Esophagus muscularis mucosa (tissue), 4 donors: ENCODE measurements around the gene CLDN16. TPM values are rescaled to one million over a fixed set of nuclear protein-coding genes. Genes with fewer than 3 reads are reported as not detected.
A peak's percentile ranks its signal among the peaks of the same experiment; 100 is the strongest.

Source experiments
- DNase-seq: peaks from one replicate; pipeline ENCODE4 v3.0.0-alpha.2; 2017; ENCODE audit errors: extremely low spot score
- H3K27ac ChIP-seq, 4 donors: fragments of 200-600 bp; sonication (generic); replicated peaks in 1 of 4; 1 replicate in 3 of 4; 2 replicates in 1 of 4; pipeline ENCODE4 v1.5.1; 2016 to 2019; ENCODE audit warnings: mild to moderate bottlenecking in 1 of 4
- H3K27me3 ChIP-seq, 4 donors: fragments of 200-600 bp; sonication (generic); one replicate each; pipeline versions ENCODE4 v1.5.1 to v1.6.0; 2016 to 2019
- H3K36me3 ChIP-seq, 4 donors: fragments of 200-600 bp; sonication (generic); one replicate each; pipeline ENCODE4 v1.5.1; 2016 to 2019
- H3K4me1 ChIP-seq, 4 donors: fragments of 200-600 bp; sonication (generic); one replicate each; pipeline ENCODE4 v1.5.1; 2016 to 2019
- H3K4me3 ChIP-seq, 4 donors: fragments of 200-600 bp; sonication (generic); 1 replicate in 2 of 4; 2 replicates in 2 of 4; pipeline ENCODE4 v1.5.1; 2016 to 2019; ENCODE audit warnings: mild to moderate bottlenecking in 4 of 4, moderate library complexity in 1 of 4
- H3K9me3 ChIP-seq, 4 donors: fragments of 200-600 bp; sonication (generic); 1 replicate in 3 of 4; 2 replicates in 1 of 4; pipeline ENCODE4 v1.5.1; 2016 to 2019
- CTCF ChIP-seq, 3 experiments: fragments of 200-600 bp in 2 of 3; fragments of 450-650 bp in 1 of 3; sonication (generic) in 2 of 3; IDR thresholded peaks; one replicate each; pipeline ENCODE4 v1.5.1; 2017 to 2019; ENCODE audit warnings: antibody characterized with exemption in 3 of 3, mild to moderate bottlenecking in 2 of 3, moderate library complexity in 1 of 3
- EP300 ChIP-seq: sonication (generic); formaldehyde crosslinking; IDR thresholded peaks from one replicate; pipeline ENCODE4 v1.6.1; 2017; ENCODE audit warnings: antibody characterized with exemption
- POLR2A ChIP-seq: fragments of 450-650 bp; IDR thresholded peaks from one replicate; pipeline ENCODE4 v1.6.1; 2017; ENCODE audit warnings: antibody characterized with exemption, moderate library complexity, mild to moderate bottlenecking, low read depth
- POLR2AphosphoS5 ChIP-seq, 2 donors: sonication (generic); formaldehyde crosslinking; IDR thresholded peaks; one replicate each; pipeline ENCODE4 v1.6.1; 2017; ENCODE audit warnings: antibody characterized with exemption in 2 of 2
- WGBS: methylation state at CpG from one replicate; pipeline ENCODE4 v1.1.5; 2018; 5-methylcytosine and 5-hydroxymethylcytosine counted together
- intact Hi-C: fragments of 100-400 bp; cut with DNase I; formaldehyde crosslinking; loops from one replicate; pipeline ENCODE4 v1.15.1; 2023
- total RNA-seq, 4 donors: library from RNA; depleted of rRNA; stranded (reverse); fragments of >200 nt; gene quantifications; one replicate each; pipeline versions ENCODE4 v1.1.0 to v1.2.1, GENCODE V29; 2016

CLDN16 gene
- not detected for total RNA-seq

- no peaks in the 10 kb centered on the region for H3K9me3 ChIP-seq
- peaks cover 0 to 4% (median 0%) of the 10 kb centered on the region in 4 donors for H3K27me3 ChIP-seq
- no peaks in the 10 kb centered on the region for H3K4me1 ChIP-seq
- H3K4me3 ChIP-seq, result no peak within 1 kb of the TSS
- 77% methylated on average over 12 of the region's 12 CpGs for WGBS
- DNase-seq, result no peak
- no peaks in the 10 kb centered on the region for H3K36me3 ChIP-seq
- intact Hi-C loops, result no loop called here
- TF ChIP-seq EP300, result no peak
- no peak for TF ChIP-seq POLR2A
- TF ChIP-seq POLR2AphosphoS5 (IDR thresholded peaks at IDR 0.05), result no peak
- no peak within 1 kb of the TSS for H3K27ac ChIP-seq
These were observed at the start of gene CLDN16 for GRCh38 chr3:190387578-190388213. TSS of gene CLDN16 (plus strand) at chr3:190388163. CDS start at chr3:190388330, 167 bp downstream.

GRCh38 chr3:190338717-190339116 lies 49.2 kb upstream of the CLDN16 start:
- TF ChIP-seq EP300, result no peak
- H3K27ac ChIP-seq, result no peak overlapping the region
- H3K27me3 ChIP-seq, result no peaks in the 10 kb centered on the region
- peaks cover 0 to 8% (median 0%) of the 10 kb centered on the region in 4 donors for H3K4me1 ChIP-seq
- no peaks in the 10 kb centered on the region for H3K9me3 ChIP-seq
- intact Hi-C loops, result no loop called here
- DNase-seq, result no peak
- H3K4me3 ChIP-seq, result no peak overlapping the region
- H3K36me3 ChIP-seq, result no peaks in the 10 kb centered on the region

GRCh38 chr3:190339130-190339529 lies 48.8 kb upstream of the CLDN16 start:
- no peaks in the 10 kb centered on the region for H3K9me3 ChIP-seq
- H3K4me3 ChIP-seq, result no peak overlapping the region
- intact Hi-C loops, result no loop called here
- no peak for DNase-seq
- H3K4me1 ChIP-seq, result peaks cover 0 to 8% (median 0%) of the 10 kb centered on the region in 4 donors
- no peaks in the 10 kb centered on the region for H3K36me3 ChIP-seq
- TF ChIP-seq CTCF (IDR thresholded peaks at IDR 0.05), result no peak
- no peak for TF ChIP-seq EP300
- TF ChIP-seq POLR2A, result no peak
- TF ChIP-seq POLR2AphosphoS5 (IDR thresholded peaks at IDR 0.05), result no peak
- H3K27me3 ChIP-seq, result no peaks in the 10 kb centered on the region
- no peak overlapping the region for H3K27ac ChIP-seq

- Histone ChIP-seq H3K36me3 (no peaks in the 10 kb centered on the region), H3K9me3 (no peaks in the 10 kb centered on the region), H3K27ac (no peak overlapping the region), H3K4me1 (peaks cover 2 to 12% (median 5%) of the 10 kb centered on the region in 4 donors), H3K27me3 (no peaks in the 10 kb centered on the region), H3K4me3 (no peak overlapping the region)
- TF ChIP-seq EP300 (no peak), POLR2AphosphoS5 (IDR thresholded peaks at IDR 0.05) (no peak), CTCF (IDR thresholded peaks at IDR 0.05) (no peak), POLR2A (no peak)
- WGBS, result 88% methylated on average over 2 of the region's 2 CpGs
- no peak for DNase-seq
- intact Hi-C loops, result no loop called here
These were observed 47.9 kb upstream of the CLDN16 start for GRCh38 chr3:190340071-190340470.

GRCh38 chr3:190345027-190345821 lies 42.7 kb upstream of the CLDN16 start:
- peak overlapping the region in 2 of 4 donors; percentile 27 to 29 for H3K27ac ChIP-seq
- H3K9me3 ChIP-seq, result no peaks in the 10 kb centered on the region
- H3K4me1 ChIP-seq, result peaks cover 11 to 15% (median 12%) of the 10 kb centered on the region in 4 donors
- intact Hi-C loops, result no loop called here
- TF ChIP-seq EP300 (no peak), POLR2AphosphoS5 (IDR thresholded peaks at IDR 0.05) (no peak), POLR2A (no peak), CTCF (IDR thresholded peaks at IDR 0.05) (no peak)
- 20% methylated on average over 4 of the region's 4 CpGs for WGBS
- H3K36me3 ChIP-seq, result no peaks in the 10 kb centered on the region
- no peak overlapping the region for H3K4me3 ChIP-seq
- no peaks in the 10 kb centered on the region for H3K27me3 ChIP-seq
- DNase-seq, result no peak
